SH-SY5Y (cell line): ENCODE measurements around the gene ZNF581.

Experiments
- GATA2 ChIP-seq: IDR thresholded peaks from 2 replicates; pipeline ENCODE4 v1.6.1; 2011; ENCODE audit warnings: mild to moderate bottlenecking, low read depth, low read length
- GATA3 ChIP-seq: IDR thresholded peaks from 2 replicates; pipeline ENCODE4 v1.6.1; 2011; ENCODE audit warnings: low read depth, mild to moderate bottlenecking, low read length, moderate library complexity

The ZNF581 gene

DNA sequence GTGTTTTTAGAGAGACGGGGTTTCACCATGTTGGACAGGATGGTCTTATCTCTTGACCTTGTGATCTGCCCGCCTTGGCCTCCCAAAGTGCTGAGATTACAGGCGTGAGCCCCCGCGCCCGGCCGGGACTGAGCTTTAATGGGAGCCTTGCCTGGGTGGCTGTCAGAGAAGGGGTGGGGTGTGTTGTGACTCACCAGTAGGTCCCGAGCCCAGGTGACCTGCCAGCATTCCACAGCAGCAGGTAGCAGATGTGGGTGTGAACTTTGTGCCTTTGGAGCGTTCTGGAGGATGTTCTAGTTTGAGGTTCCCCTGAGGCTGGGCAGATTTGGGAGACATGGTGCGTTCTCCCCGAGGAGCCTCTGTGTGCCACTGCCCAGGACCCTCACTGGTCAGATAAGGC lies 24.5 kb downstream of the ZNF581 start:
- TF ChIP-seq GATA2, result no peak
- no peak for TF ChIP-seq GATA3

DNA sequence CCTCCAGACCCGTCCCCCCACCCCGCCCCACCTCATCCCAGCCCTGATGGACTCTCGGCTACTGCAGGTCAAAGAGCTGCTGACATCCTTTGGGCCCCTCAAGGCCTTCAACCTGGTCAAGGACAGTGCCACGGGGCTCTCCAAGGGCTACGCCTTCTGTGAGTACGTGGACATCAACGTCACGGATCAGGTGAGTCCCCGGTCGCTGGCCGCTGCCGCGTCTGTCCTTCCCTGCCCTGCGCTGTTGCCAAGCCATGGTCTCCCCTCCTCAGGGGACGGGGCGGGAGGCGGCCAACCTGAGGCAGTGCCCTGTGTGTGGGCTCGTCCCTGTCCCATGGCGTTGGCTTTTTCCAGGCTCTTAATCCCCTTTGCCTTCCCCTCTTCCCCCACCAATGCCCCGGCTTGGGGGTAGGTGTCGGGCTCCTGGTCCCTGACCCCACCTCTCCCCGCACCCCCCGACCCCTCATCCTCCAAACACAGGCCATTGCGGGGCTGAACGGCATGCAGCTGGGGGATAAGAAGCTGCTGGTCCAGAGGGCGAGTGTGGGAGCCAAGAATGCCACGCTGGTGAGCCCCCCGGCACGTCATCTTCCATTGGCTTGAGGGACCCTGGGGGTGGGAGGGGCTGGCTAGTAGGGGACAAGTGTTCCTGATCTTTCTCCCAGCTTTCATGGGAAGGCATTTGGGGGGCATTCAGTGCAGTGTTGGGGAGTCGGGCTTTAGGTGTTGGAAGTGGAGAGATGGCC lies 25.3 kb downstream of the ZNF581 start:
- TF ChIP-seq GATA3, result no peak
- no peak for TF ChIP-seq GATA2

DNA sequence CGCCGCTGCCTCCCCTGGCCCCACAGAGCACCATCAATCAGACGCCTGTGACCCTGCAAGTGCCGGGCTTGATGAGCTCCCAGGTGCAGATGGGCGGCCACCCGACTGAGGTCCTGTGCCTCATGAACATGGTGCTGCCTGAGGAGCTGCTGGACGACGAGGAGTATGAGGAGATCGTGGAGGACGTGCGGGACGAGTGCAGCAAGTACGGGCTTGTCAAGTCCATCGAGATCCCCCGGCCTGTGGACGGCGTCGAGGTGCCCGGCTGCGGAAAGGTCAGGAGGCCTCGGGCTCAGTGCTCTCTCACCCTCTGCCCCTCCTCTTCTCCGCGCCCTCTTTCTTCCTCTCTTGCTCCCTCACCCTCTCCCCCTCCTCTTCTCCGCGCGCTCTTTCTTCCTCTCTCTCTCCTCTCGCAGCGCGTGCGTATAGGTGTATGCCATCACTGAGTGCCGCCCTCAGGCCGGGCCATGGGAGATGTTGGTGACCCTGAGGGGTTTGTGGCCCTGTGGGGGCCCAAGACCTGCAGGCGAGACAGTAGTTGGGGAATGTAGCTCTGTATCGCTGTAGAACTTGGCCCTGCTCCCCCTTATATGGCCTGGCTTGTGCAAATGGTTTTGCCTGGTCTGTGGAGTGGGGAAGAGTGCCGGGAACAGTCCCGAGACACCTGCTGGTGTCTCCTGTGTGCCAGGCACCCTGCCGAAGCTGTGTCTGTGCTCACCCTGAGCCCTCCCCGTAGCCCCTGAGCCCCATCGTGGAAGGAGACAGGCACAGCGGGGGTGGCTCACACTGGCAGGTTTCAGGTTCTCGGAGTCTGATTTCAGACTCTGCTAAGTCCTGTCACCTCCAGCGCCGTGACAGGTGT lies 26.2 kb downstream of the ZNF581 start:
- TF ChIP-seq GATA3 (no peak), GATA2 (no peak)

DNA sequence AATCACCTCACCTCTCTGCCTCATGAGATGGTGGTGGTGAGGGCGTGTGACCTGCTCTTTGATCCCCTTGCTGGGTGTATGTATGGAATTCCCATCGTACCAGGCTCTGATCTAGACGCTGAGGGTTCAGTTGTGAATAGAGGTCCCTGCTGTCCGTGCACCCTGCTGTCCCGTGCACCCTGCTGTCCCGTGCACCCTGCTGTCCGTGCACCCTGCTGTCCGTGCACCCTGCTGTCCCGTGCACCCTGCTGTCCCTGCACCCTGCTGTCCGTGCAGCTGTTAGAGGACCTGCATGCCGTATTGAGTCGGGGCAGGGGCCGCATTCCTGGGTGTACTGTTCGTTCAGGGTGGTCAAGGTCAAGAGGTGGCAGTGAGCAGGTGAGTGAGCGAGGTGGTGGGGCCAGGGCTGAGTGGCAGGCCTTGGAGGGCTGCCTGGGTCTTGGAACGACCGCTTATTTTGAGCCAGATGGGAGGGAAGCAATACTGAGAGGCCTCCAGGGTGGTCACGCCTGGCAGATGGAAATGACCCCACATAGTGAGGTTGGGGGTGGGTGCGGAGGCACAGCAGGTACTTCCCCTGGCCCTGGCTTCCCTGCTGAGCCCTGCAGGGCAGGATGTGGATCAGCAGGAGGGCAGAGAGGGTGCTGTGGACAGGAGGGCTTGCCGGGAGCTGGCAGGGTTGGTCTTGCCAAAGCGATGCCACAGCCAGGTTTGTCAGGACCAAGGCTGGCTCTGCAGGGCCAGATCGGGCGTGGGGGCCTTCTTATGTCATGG lies 27.0 kb downstream of the ZNF581 start:
- TF ChIP-seq GATA2 (no peak), GATA3 (no peak)

DNA sequence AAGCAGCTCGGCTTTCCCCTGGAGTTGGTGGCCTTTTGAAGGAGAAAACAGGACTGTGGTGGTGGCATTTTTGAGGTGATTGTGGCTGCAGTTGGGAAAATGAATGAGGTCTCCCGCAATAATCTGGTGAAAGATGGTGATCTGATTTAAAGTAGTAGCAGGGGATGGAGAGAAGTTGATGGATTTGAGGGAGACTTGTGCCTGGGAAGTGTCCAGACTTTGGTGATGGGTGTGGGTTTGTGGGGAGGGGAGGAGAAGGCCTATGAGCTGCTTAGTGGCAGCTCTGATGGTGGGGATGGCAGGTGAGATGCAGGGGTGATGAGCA lies 27.6 kb downstream of the ZNF581 start:
- TF ChIP-seq GATA2 (no peak), GATA3 (no peak)

DNA sequence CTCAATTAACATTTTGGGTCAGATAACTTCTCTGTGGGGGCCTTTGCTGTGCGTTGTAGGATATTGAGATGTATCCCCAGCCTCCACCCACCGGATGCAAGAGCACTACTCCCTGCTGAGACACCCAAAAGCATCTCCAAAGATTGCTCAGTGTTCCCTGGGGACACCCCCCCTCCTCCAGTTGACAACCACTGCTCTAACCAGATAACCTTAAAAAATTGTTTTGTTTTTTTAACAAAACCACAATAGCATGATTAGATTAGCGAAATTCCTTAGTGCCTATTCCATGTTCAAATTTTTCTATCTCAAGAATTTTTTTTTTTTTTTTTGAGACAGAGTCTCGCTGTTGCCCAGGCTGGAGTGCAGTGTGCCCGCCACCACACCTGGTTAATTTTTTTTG lies 29.0 kb downstream of the ZNF581 start:
- TF ChIP-seq GATA2 (no peak), GATA3 (no peak)

DNA sequence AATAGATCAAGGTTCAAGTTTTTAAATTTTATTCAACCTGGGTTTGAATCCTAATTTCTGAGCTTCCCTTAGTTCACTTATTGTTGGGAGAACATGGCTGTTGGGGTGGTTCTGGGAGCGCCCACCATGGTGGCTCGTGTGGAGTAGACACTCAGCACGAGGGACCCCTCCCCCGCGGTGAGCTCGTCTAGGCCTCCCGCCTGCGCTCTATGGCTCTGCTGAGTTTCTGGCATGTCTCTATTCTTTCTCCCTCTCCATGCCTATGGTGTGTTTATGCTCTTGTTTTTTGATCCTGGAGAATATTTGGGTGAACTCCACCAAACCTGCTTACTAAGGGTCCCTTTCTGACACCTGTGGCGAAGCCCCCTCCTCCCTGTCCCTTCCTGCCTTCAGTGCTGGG lies 30.0 kb downstream of the ZNF581 start:
- TF ChIP-seq GATA2, result no peak
- TF ChIP-seq GATA3, result no peak

DNA sequence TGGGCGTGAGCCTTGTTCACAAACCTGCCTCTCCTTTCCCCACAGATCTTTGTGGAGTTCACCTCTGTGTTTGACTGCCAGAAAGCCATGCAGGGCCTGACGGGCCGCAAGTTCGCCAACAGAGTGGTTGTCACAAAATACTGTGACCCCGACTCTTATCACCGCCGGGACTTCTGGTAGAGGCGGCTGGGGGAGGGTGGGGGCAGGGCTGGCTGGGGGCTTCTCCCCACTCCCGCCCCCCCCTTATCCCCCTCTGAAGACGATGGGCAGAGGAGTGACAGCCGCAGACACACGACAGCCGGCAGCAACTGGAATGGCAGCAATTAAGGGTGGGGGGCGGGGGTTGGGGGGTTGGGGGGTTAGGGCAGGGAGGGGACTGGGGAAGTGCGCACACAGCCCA lies 30.4 kb downstream of the ZNF581 start:
- TF ChIP-seq GATA2, result no peak
- TF ChIP-seq GATA3, result no peak

DNA sequence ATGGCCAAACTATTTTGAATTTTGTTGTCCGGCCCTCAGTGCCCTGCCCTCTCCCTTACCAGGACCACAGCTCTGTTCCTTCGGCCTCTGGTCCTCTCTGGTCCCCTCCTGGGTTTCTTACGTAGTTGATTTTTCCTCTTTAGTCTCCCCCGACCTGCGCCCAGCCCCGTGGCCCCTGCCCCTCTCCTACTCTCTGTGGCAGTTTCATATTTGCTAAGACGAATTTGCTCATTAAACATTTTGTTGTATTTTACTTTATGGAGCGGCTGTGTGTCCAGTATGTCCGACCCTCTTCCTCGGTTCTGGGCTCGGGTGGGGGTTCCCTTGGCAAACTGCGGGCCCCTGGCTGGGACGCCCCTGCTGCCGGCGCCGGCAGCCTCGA lies 31.0 kb downstream of the ZNF581 start:
- TF ChIP-seq GATA3 (no peak), GATA2 (no peak)

DNA sequence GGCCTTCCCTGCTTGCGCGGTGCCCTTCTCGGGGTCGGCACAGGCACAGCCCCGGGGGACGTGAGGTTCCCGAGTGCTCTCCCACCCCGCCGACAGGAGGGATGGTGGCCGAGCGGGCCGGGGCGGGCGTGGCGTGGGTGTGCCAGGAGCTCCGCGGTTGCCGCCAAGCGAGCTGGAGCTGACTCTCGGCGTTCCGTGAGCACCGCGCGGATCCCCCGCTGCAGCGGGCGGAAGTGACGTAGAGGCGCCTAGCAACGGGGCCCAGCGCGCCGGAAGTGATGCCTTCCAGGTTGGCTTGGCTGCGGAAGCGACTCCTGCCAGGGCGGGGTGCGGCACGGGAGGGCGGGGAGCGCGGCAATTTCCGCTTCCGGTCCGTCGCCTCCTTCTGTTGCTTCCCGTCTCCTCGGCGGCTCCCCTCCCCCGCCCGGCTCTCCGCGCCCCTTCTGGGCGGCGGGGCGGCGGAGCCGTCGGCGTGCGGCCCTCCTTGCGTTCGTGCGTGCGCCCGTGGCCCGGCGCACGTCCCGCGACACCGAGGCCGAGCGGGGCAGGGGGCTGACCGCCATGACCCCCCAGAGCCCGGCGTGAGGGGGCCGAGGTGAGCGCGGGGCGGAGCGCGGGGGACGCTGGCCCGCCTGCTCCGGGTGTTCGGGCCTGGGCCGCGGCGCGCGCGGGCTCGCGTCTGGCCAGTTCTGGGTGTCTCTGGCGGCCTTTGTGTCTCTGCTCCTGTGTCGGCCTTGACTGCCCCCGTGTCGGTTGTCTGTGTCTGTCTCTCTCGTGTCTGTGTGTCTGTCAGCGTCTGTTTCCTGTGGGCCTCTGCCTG lies 31.6 kb downstream of the ZNF581 start, which contains the start of gene EPN1:
Gene EPN1, plus strand, starts transcription at position 386 of the 820 bp plus-strand sequence. CDS start 3,402 bp downstream, outside the sequence.
- TF ChIP-seq GATA2, result no peak
- no peak for TF ChIP-seq GATA3

DNA sequence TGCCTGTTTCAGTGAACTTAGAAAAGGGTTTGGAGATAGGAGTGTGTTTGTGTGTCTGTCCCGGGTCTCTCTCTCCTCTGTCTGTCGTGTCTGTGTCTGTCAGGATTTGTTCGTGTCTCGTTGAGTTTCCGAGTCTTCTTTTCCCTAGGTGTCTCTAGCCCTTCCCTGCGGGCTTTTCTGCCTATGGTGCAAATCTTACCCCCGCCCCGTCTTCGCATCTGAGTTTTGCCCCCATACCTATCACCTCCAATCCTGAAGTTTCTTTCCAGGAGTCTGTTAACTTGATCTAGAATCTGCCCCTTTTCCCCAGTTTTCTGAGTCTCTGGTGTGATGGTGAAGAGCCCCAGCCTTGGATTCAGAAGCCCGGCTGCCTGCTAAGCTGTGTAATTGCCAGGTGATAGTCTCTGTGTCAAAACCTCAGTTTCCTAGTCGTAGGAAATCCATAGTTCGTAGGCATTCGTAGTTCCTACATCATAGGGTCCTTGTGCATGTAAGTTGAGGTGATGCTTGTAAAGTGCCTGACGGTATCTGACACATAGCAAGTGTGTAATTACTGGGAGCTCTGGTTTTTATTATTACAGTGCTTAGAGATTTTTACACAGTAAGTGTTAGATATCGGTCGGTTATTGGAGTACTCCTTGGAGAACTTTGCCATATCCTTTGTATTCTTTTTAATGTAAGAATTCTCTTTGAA lies 32.4 kb downstream of the ZNF581 start:
- TF ChIP-seq GATA2 (no peak), GATA3 (no peak)

DNA sequence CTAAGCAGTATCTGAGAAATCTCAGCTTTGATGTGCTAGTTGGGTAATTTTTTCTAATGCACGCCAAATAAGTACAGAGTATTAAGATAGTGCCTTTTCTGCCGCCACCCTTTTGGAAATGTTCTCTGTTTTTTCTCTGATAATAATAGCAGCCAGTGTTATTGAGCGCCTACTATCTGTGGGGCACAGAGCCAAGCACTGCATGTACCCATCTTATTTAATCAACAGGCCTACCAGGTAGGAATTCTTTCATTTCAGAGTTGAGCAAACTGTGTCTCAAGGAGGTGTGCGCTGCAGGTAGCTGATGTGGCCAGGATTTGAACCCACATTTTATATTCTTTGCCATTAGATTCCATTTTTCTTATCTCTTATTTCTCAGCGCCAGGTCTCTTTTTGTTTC lies 32.9 kb downstream of the ZNF581 start:
- TF ChIP-seq GATA2, result no peak
- no peak for TF ChIP-seq GATA3
